ENCODE data around the gene SASS6. TPM values are rescaled to one million over a fixed set of nuclear protein-coding genes. Genes with fewer than 3 reads are reported as not detected.

Gene SASS6
- total and polyA plus RNA-seq, 10 of the 15 experiments (the other 5 are each of a cell fraction or from before 2014, with no cell fraction given), result 6.6 to 17.9 (median 10.2) TPM

GRCh38 chr1:100053119-100053518 lies 79.6 kb downstream of the SASS6 start:
- FAIRE-seq (no peak), ATAC-seq (peak; percentile 39), DNase-seq (ENCODE audit: low read depth, low spot score) (no peak)
- Histone ChIP-seq H3K4me1 (ENCODE audit: control insufficient read depth, insufficient read depth, low read length) (peaks cover 13% of the 10 kb centered on the region), H3K36me3 (ENCODE audit: control insufficient read depth in 2 of 2, insufficient read depth in 2 of 2, low read length in 1 of 2) (peaks cover 0 to 25% of the 10 kb centered on the region in 2 experiments; a peak in 3 of 4 replicates), H3K4me2 (ENCODE audit: control insufficient read depth, insufficient read depth) (no peak overlapping the region), H3K27me3 (replicated peaks in 1 of 2; ENCODE audit: control insufficient read depth in 2 of 2, insufficient read depth in 2 of 2, low read length in 1 of 2) (no peaks in the 10 kb centered on the region), H3K9ac (ENCODE audit: control insufficient read depth, insufficient read depth, low read length) (no peak overlapping the region), H3K27ac (ENCODE audit: control insufficient read depth, insufficient read depth) (no peak overlapping the region), H3K4me3 (no peak overlapping the region), H4K20me1 (ENCODE audit: control insufficient read depth, insufficient read depth) (no peaks in the 10 kb centered on the region), H3K79me2 (ENCODE audit: control insufficient read depth, insufficient read depth, low read length) (peaks cover 62% of the 10 kb centered on the region), H3K9me3 (replicated peaks; ENCODE audit: control insufficient read depth, insufficient read depth, low read length) (no peaks in the 10 kb centered on the region; the same call in 2 of the 3 replicates), H2AFZ (ENCODE audit: control insufficient read depth, low read depth, low read length) (no peak overlapping the region)
- in situ Hi-C loops (cut with MboI), result no loop called here
- SMC1A ChIA-PET (ENCODE audit: uncharacterized antibody, unreplicated experiment), result interaction anchor here (0.9 to 6.8 kb wide), 3 partner anchors 17 to 23 kb away, joined by 4 to 56 read pairs (median 10); no protein-coding TSS in a partner anchor
- intact Hi-C loops (cut with micrococcal nuclease; ENCODE audit: unreplicated experiment), result no loop called here
- no TSS peak for BruUV-seq (replicated peaks)
- POLR2A ChIA-PET, result interaction anchor here (0.7 to 2.0 kb wide), 3 partner anchors 22 to 409 kb away, joined by 3 to 4 read pairs (median 4); partner anchors contain the start of gene RTCA
- no peak for TF ChIP-seq SMC3 (IDR thresholded peaks at IDR 0.05; ENCODE audit: borderline replicate concordance, low read length)
- TF ChIP-seq MXI1 (IDR thresholded peaks at IDR 0.05; ENCODE audit: low read depth, low read length), result no peak
- no peak for TF ChIP-seq ASH2L (IDR thresholded peaks at IDR 0.05; ENCODE audit: borderline replicate concordance, low read depth)
- no peak for TF ChIP-seq CBFB (IDR thresholded peaks at IDR 0.05; ENCODE audit: low read depth)
- no peak for TF ChIP-seq RBBP5 (conservative IDR thresholded peaks at IDR 0.05)
- TF ChIP-seq CBX5 (IDR thresholded peaks at IDR 0.05; ENCODE audit: low read depth), result no peak
- no peak for TF ChIP-seq EGR1 (IDR thresholded peaks at IDR 0.05; ENCODE audit: borderline replicate concordance in 1 of 2, low read depth in 2 of 2, low read length in 2 of 2)
- TF ChIP-seq RELA (IDR thresholded peaks at IDR 0.05; ENCODE audit: borderline replicate concordance, partially characterized antibody), result no peak
- TF ChIP-seq RAD21 (IDR thresholded peaks at IDR 0.05; ENCODE audit: insufficient read depth, low read depth, low read length), result no peak
- TF ChIP-seq ATF3 (IDR thresholded peaks at IDR 0.05; ENCODE audit: borderline replicate concordance, extremely low read depth, low read depth, low read length), result no peak
- TF ChIP-seq SMARCA5 (IDR thresholded peaks at IDR 0.05), result no peak
- CTCF ChIA-PET, result no interaction called here
- RAD21 ChIA-PET (ENCODE audit: unreplicated experiment), result no interaction called here

Measured in GM12878 (cell line).